ENCODE measurements around the gene LORICRIN. TPM values are rescaled to one million over a fixed set of nuclear protein-coding genes. Genes with fewer than 3 reads are reported as not detected.
A peak's percentile ranks its signal among the peaks of the same experiment; 100 is the strongest.

LORICRIN gene
- polyA plus RNA-seq, 1 donor (not counting 4 experiments of a cell fraction or from before 2014, with no cell fraction given): not detected

- Histone ChIP-seq H4K20me1 (ENCODE audit: control insufficient read depth, extremely low read depth, insufficient read depth, low read length) (no peaks in the 10 kb centered on the region), H3K4me2 (ENCODE audit: control insufficient read depth, extremely low read depth, insufficient read depth, low read depth, low read length) (no peak overlapping the region), H3K4me3 (ENCODE audit: control insufficient read depth in 2 of 3, extremely low read depth in 1 of 3, insufficient read depth in 2 of 3, low read depth in 1 of 3, low read length in 3 of 3) (no peak overlapping the region), H3K9ac (ENCODE audit: control insufficient read depth, extremely low read depth, insufficient read depth, low read length) (no peak overlapping the region), H3K4me1 (ENCODE audit: control insufficient read depth, extremely low read depth, insufficient read depth, low read length) (no peaks in the 10 kb centered on the region), H3K79me2 (ENCODE audit: control insufficient read depth, insufficient read depth, low read length) (no peaks in the 10 kb centered on the region), H3K27ac (ENCODE audit: control insufficient read depth, insufficient read depth, low read length) (no peak overlapping the region), H3K9me1 (ENCODE audit: control insufficient read depth, extremely low read depth, insufficient read depth, low read length) (no peaks in the 10 kb centered on the region), H3K9me3 (ENCODE audit: control insufficient read depth, low read depth, low read length) (no peaks in the 10 kb centered on the region), H2AFZ (ENCODE audit: control insufficient read depth, low read length) (no peak overlapping the region), H3K36me3 (ENCODE audit: control insufficient read depth in 2 of 2, extremely low read depth in 1 of 2, insufficient read depth in 2 of 2, low read length in 2 of 2) (no peaks in the 10 kb centered on the region), H3K27me3 (ENCODE audit: control insufficient read depth, extremely low read depth, insufficient read depth, low read length) (peaks cover 3% of the 10 kb centered on the region)
- no peak for DNase-seq (ENCODE audit: low read depth, low spot score)
- dilution Hi-C loops (cut with MboI; ENCODE audit: extremely low pct_ligation_motif_present, low sequenced_read_pairs): loop anchor here (5.0 kb wide), 1 partner anchor 36 kb away; no protein-coding TSS in a partner anchor
- FAIRE-seq: no peak
- TF ChIP-seq EZH2 (IDR thresholded peaks at IDR 0.05; ENCODE audit: low read length) (no peak), CTCF (optimal IDR thresholded peaks at IDR 0.05 in 1 of 3, IDR thresholded peaks at IDR 0.05 in 1 of 3, conservative IDR thresholded peaks at IDR 0.05 in 1 of 3; ENCODE audit: extremely low read depth in 1 of 3, insufficient read depth in 2 of 3, low read length in 3 of 3) (no peak)
Measured at GRCh38 chr1:153233448-153233847, 26.0 kb upstream of the LORICRIN start.

GRCh38 chr1:153238527-153238926 is 21.0 kb upstream of the LORICRIN start:
- TF ChIP-seq CTCF (optimal IDR thresholded peaks at IDR 0.05 in 1 of 3, IDR thresholded peaks at IDR 0.05 in 1 of 3, conservative IDR thresholded peaks at IDR 0.05 in 1 of 3; ENCODE audit: extremely low read depth in 1 of 3, insufficient read depth in 2 of 3, low read length in 3 of 3): peak; percentile 33 to 65 (median 59)
- TF ChIP-seq EZH2 (IDR thresholded peaks at IDR 0.05; ENCODE audit: low read length): no peak
- Histone ChIP-seq H3K9me3 (ENCODE audit: control insufficient read depth, low read depth, low read length) (no peaks in the 10 kb centered on the region), H4K20me1 (ENCODE audit: control insufficient read depth, extremely low read depth, insufficient read depth, low read length) (no peaks in the 10 kb centered on the region), H3K27me3 (ENCODE audit: control insufficient read depth, extremely low read depth, insufficient read depth, low read length) (peaks cover 5% of the 10 kb centered on the region), H3K9ac (ENCODE audit: control insufficient read depth, extremely low read depth, insufficient read depth, low read length) (no peak overlapping the region), H3K4me2 (ENCODE audit: control insufficient read depth, extremely low read depth, insufficient read depth, low read depth, low read length) (no peak overlapping the region), H3K27ac (ENCODE audit: control insufficient read depth, insufficient read depth, low read length) (no peak overlapping the region), H3K79me2 (ENCODE audit: control insufficient read depth, insufficient read depth, low read length) (no peaks in the 10 kb centered on the region), H2AFZ (ENCODE audit: control insufficient read depth, low read length) (no peak overlapping the region), H3K36me3 (ENCODE audit: control insufficient read depth in 2 of 2, extremely low read depth in 1 of 2, insufficient read depth in 2 of 2, low read length in 2 of 2) (no peaks in the 10 kb centered on the region), H3K4me3 (ENCODE audit: control insufficient read depth in 2 of 3, extremely low read depth in 1 of 3, insufficient read depth in 2 of 3, low read depth in 1 of 3, low read length in 3 of 3) (no peak overlapping the region), H3K9me1 (ENCODE audit: control insufficient read depth, extremely low read depth, insufficient read depth, low read length) (no peaks in the 10 kb centered on the region), H3K4me1 (ENCODE audit: control insufficient read depth, extremely low read depth, insufficient read depth, low read length) (no peaks in the 10 kb centered on the region)
- dilution Hi-C loops (cut with MboI; ENCODE audit: extremely low pct_ligation_motif_present, low sequenced_read_pairs): no loop called here
- FAIRE-seq: peak; percentile 75
- no peak for DNase-seq (ENCODE audit: low read depth, low spot score)
